NCI-H2107 (cell line): ENCODE data around the gene FHOD3.

Experiments
- DNase-seq: peaks from one replicate; lab custom pipeline; 2025; lab: John Stamatoyannopoulos, UW

FHOD3 gene

GRCh38 chr18:36386150-36386920, 88.8 kb downstream of the FHOD3 start:
- DNase-seq, result no peak

DNA sequence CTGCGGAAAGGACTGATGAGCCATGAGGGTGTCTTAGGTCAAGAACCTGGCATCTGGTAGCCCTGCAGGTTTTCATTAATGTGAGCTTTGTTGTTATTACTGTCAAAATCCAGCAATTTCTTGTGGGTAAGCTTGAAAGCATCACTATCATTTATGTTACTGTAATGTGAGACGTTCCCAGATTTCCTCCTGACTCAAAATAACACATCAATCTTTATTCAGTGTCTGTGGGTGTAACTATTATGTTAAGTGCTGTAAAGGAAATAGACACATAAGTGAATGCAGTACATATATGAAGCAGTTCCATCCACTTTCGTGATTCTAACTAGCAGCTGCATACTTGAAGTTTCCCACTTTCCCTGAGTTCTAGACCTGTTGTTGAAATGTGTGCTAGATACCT, 89.8 kb downstream of the FHOD3 start:
- no peak for DNase-seq

- no peak for DNase-seq
Measured at GRCh38 chr18:36388310-36388709, 90.8 kb downstream of the FHOD3 start.

- DNase-seq, result no peak
Measured at GRCh38 chr18:36389027-36389426, 91.5 kb downstream of the FHOD3 start.

DNA sequence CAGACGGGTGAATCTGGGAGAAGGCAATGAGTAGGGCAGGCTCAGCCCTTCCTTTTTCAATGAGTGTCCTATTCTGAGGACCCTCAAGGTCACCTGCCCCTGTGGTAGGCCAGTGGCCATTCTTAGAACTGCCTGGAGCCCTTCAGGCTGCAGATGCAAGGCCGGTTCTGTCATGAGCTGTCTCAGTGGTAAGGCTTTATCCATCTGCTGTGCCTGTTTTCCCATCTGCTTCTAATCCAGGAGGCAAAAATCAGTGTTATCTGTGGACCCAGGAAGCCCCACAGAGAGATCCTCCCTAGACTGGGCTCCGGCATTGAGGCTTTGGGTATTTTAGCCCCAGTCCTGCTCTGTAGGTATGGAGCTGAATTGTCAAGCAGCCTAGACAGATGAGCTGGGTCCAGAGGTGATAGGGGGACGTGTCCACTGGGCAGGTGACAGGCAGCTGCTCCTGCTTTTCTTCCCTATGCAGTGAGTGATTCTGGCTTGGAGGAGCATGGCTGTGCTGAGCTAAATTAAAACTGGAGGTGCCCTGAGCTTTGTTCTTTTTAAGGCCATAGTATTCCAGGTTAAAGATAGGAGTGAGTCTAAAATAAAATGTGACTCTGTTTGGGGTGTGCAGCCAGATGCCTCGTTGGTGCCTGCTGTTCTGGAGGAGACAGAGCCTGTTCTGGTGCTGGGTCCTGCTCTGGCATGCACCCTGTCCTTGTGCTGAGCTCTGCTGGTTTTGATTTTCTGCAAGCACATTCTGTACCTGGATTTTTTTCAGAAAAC, 92.5 kb downstream of the FHOD3 start:
- DNase-seq, result no peak

DNA sequence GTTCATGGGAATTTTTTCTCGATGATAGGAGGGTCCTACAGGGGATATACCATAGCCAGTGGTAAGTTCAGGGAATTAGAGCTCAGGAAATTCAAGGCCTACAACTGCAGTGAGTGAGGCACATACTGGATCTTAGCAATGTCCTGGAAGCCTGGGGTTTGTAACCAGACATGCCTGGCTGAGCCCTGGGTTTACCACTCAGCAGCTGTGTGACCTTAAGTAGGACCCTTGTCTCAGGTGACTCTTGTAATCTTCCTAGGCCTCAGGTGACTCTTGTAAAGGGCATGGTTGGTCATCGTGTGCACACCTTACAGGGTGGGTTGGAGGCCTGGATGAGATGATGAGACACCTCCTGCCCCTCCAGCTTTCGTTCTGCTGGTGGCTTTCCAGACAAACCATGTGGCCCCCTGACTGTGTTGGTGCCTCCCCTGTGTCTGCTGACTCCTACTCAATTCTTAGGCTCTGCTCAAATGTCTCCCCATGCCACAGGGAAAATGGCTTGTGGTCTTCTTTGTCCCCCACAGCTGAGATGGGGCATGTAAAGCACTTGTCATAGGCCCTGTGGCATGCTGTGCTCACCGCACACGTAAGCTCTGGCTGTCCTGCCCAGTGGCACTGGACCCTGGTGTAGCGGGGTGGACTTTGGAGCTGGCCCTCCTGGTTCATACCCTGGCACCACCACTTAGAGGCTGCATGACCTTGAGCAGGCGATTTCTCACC, 94.1 kb downstream of the FHOD3 start:
- DNase-seq, result no peak

DNA sequence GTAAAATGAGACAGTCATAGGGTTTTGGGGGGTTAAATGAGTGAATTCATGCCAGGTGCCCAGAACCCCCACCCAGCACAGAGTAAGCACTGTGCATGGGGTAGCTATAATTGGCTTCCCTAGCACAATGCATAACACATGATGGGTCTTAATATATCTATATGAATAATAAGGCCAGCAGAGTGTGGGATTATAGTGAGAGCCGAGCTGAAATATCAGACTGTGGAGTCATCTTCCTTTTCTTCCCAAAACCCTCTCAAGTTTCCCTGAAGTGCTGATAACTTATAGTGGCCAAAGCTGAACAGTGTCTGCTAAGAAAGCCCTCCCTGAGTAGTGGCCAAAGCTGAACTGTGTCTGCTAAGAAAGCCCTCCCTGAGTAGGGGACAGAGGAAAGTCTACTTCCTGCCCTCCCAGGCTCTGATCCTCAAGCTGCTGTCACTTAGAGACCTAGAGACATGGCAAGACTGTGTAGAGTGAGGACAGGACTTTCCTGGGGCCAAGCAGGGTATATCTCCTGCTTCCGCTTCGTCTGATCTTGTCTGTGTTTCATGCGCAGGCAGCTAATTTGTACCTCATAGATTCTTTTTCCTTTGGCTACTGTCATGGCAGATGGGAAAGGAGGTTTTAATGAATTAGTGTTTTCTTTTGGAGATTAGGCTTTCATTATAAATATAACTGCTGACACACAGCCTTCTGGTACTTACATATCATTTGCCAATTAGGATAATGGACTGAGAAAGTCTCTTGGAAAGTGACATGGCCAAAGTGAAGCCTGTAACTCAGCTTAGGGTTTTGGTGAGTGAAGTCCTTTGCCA, 94.9 kb downstream of the FHOD3 start:
- DNase-seq, result no peak

GRCh38 chr18:36392979-36393287, 95.4 kb downstream of the FHOD3 start:
- DNase-seq, result no peak

DNA sequence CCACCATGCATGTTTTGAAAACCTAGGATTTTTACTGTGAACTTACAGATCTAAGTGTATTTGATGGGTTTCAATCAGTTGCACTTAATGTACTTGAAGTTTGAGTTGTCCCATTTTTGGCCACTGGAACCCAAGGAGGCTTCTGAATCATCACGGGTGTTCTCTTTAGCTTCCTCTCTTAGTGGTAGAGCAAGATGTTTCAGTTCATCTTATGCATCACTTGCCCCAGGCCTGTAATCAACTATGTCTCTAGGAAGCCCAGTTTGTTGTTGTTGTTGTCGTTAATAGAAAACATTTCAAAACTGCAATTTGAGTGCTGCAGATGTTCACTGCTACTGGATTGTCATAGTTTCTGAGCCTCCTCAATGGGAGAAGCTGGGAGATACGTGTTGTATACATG, 97.0 kb downstream of the FHOD3 start:
- DNase-seq, result no peak

DNA sequence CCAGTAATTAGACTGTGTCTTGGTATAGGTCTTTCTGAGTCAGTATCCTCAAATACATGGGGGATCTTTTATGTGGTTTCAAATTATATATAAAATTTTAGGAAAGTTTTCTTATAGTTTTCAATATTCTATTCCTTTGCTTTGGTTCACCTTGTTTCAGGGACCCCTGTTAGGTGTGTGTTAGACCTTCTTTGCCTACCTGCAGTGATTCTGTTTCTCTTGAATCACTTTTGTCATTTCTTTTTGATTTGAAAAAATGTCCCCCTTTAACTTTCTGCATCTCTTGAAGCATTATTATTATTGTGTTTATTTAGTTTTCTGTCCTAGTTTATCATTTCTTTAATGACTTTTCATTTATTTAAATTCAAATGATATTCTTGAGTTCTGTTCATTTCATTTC, 98.7 kb downstream of the FHOD3 start:
- DNase-seq, result no peak

DNA sequence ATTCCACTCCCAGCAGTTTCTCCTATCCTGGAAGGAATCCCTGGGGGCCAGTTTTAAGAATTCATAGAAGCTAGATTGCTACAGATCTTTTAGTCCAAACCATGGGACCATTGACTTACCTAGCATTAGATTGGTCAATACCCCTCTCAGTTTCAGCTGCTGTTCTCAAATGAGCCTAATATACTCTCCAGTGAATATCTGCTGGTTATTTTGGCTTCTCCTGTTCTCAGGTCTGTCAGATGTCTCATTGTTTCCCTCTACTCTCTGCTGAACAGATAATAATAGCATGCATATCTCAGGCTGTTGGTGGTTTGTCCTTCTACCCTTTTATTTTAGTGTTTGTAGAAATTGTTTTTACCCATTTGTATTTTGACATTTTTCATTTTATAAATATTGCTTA, 99.5 kb downstream of the FHOD3 start:
- no peak for DNase-seq

DNA sequence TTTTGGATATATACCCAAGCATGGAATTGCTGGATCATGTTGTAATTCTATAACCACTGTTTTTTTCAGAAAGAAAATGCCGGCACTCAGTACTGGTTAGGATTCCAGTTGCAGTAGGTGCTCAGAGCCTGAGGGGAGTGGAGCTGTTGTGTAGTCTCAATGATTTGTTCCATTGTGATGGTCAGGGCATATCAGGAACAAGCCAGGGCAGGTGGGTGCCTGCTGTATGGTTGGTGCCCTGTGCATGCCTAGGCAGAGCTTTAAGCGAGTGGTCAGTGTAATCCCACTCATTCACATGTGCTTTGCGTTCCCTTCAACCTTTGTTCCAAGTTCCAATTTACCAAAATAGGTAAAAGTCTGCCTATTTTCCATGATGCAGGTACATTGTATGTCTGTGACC, 100.9 kb downstream of the FHOD3 start:
- DNase-seq, result no peak

- DNase-seq, result no peak
Measured at GRCh38 chr18:36399055-36399454, 101.5 kb downstream of the FHOD3 start.

- no peak for DNase-seq
Measured at GRCh38 chr18:36401462-36401861, 103.9 kb downstream of the FHOD3 start.

- DNase-seq, result no peak
Measured at GRCh38 chr18:36402765-36403396, 105.4 kb downstream of the FHOD3 start.

- DNase-seq, result no peak
Measured at GRCh38 chr18:36403896-36404820, 106.6 kb downstream of the FHOD3 start.

- no peak for DNase-seq
Measured at GRCh38 chr18:36405611-36406010, 108.1 kb downstream of the FHOD3 start.

GRCh38 chr18:36406805-36407204, 109.3 kb downstream of the FHOD3 start:
- no peak for DNase-seq

GRCh38 chr18:36408606-36409005, 111.1 kb downstream of the FHOD3 start:
- no peak for DNase-seq

GRCh38 chr18:36409779-36410178, 112.3 kb downstream of the FHOD3 start:
- DNase-seq, result no peak

DNA sequence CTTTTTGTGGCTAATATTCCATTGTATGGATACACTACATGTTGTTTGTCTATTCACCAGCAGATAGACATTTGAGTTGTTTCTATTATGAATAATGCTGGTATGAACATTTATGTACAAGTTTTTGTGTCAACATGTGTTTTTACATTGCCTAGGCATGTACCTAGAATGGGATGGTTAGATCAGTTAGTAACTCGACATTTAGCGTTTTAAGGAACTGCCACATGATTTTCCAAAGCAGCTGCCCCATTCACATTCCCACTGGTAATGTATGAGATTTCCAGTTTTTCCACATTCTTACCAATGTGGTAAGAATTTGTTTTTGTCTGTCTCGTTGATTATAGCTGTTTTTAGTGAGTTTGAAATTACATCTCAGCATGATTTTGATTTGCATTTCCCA, 112.8 kb downstream of the FHOD3 start:
- DNase-seq, result no peak
